DOHH2 (cell line): ENCODE results near the gene NCLN.

Experiments
- H3F3A ChIP-seq: fragments of 200-600 bp; sonication (generic), shearing (Covaris generic); 2 replicates; pipeline ENCODE4 v1.6.0; 2016; ENCODE audit warnings: antibody characterized with exemption, mild to moderate bottlenecking; ENCODE audit not compliant: control insufficient read depth, insufficient read depth
- H3K27ac ChIP-seq: fragments of 200-600 bp; sonication (generic); 2 replicates; pipeline ENCODE4 v1.5.1; 2014; ENCODE audit warnings: low read depth, mild to moderate bottlenecking, low read length, moderate library complexity
- H3K27me3 ChIP-seq: fragments of 200-600 bp; sonication (generic); 2 replicates; pipeline ENCODE4 v1.6.1; 2014; ENCODE audit warnings: mild to moderate bottlenecking, low read length, mixed read lengths; ENCODE audit not compliant: control insufficient read depth
- H3K36me3 ChIP-seq: fragments of 200-600 bp; sonication (generic); 2 replicates; pipeline ENCODE4 v1.6.1; 2014; ENCODE audit warnings: mild to moderate bottlenecking, low read length, moderate library complexity, mixed read lengths; ENCODE audit not compliant: control insufficient read depth
- H3K4me1 ChIP-seq: fragments of 200-600 bp; sonication (generic); 2 replicates; pipeline ENCODE4 v1.6.1; 2014; ENCODE audit warnings: mild to moderate bottlenecking, low read length, mixed read lengths; ENCODE audit not compliant: control insufficient read depth
- H3K4me2 ChIP-seq: fragments of 200-600 bp; sonication (generic); 2 replicates; pipeline ENCODE4 v1.6.0; 2014; ENCODE audit warnings: mild to moderate bottlenecking, low read length, moderate library complexity
- H3K4me3 ChIP-seq: fragments of 200-600 bp; sonication (generic); 2 replicates; pipeline ENCODE4 v1.5.1; 2014; ENCODE audit warnings: mild to moderate bottlenecking, low read length, mixed read lengths
- H3K79me2 ChIP-seq: fragments of 200-600 bp; sonication (generic); 2 replicates; pipeline ENCODE4 v1.6.1; 2014; ENCODE audit warnings: mild to moderate bottlenecking, low read length, mixed read lengths; ENCODE audit not compliant: control insufficient read depth
- H3K9me2 ChIP-seq: fragments of 200-600 bp; sonication (generic); replicated peaks from 2 replicates; pipeline ENCODE4 v1.6.1; 2014; ENCODE audit warnings: mild to moderate bottlenecking, low read length, mixed read lengths; ENCODE audit not compliant: control insufficient read depth
- H3K9me3 ChIP-seq: fragments of 200-600 bp; sonication (generic); 2 replicates; pipeline ENCODE4 v1.6.1; 2014; ENCODE audit warnings: antibody characterized with exemption, low read length, mixed read lengths; ENCODE audit not compliant: control insufficient read depth, insufficient read depth
- H4K20me1 ChIP-seq: fragments of 200-600 bp; sonication (generic); 2 replicates; pipeline ENCODE4 v1.6.0; 2014; ENCODE audit warnings: low read depth, mild to moderate bottlenecking, antibody characterized with exemption, low read length, moderate library complexity; ENCODE audit not compliant: control insufficient read depth, insufficient read depth
- EZH2phosphoT487 ChIP-seq: fragments of 200-600 bp; sonication (generic); IDR thresholded peaks from 2 replicates; pipeline ENCODE4 v1.6.1; 2017; ENCODE audit warnings: borderline replicate concordance, mild to moderate bottlenecking, antibody characterized with exemption, low read length, moderate library complexity, mixed read lengths
- TF ChIP-seq, protein P1 (sequence below): fragments of 200-600 bp; sonication (generic); IDR thresholded peaks from one replicate; pipeline ENCODE4 v1.5.1; 2014; ENCODE audit warnings: antibody characterized with exemption, mild to moderate bottlenecking, low read depth, low read length; ENCODE audit not compliant: poor library complexity, severe bottlenecking

NCLN gene

DNA sequence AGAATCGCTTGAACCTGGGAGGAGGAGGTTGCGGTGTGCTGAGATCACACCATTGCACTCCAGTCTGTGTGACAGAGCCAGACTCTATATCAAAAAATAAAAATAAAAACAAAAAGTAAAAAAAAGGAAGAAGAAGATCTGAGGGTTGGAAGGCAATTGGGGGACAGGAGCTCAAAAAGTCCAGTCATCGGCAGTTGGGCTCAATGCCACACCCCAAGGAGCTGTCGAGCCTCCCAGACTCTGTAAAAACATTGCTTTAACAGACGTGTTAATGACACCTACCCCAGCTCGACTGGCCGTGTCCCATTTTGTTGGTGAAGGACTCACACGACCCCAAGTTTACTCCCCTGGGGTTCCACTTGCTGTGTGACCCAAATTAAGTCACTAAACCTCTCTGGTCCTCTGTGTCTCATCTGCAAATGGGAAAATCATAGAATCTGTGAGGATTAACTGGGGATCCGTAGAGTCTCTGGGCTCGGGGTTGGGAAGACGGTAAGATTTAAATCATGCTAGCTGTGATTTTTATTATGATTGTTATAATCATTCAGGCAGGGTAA, 42.9 kb upstream of the NCLN start:
- H3F3A ChIP-seq: no peaks in the 10 kb centered on the region
- no peaks in the 10 kb centered on the region for H3K9me3 ChIP-seq
- TF ChIP-seq, protein P1, sequence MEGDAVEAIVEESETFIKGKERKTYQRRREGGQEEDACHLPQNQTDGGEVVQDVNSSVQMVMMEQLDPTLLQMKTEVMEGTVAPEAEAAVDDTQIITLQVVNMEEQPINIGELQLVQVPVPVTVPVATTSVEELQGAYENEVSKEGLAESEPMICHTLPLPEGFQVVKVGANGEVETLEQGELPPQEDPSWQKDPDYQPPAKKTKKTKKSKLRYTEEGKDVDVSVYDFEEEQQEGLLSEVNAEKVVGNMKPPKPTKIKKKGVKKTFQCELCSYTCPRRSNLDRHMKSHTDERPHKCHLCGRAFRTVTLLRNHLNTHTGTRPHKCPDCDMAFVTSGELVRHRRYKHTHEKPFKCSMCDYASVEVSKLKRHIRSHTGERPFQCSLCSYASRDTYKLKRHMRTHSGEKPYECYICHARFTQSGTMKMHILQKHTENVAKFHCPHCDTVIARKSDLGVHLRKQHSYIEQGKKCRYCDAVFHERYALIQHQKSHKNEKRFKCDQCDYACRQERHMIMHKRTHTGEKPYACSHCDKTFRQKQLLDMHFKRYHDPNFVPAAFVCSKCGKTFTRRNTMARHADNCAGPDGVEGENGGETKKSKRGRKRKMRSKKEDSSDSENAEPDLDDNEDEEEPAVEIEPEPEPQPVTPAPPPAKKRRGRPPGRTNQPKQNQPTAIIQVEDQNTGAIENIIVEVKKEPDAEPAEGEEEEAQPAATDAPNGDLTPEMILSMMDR: no peak
- TF ChIP-seq EZH2phosphoT487: no peak
- no peaks in the 10 kb centered on the region for H4K20me1 ChIP-seq
- H3K4me2 ChIP-seq: no peak overlapping the region
- H3K27ac ChIP-seq: no peak overlapping the region
- no peak overlapping the region for H3K4me3 ChIP-seq
- peaks cover 16% of the 10 kb centered on the region for H3K27me3 ChIP-seq
- H3K9me2 ChIP-seq: no peaks in the 10 kb centered on the region
- H3K79me2 ChIP-seq: no peaks in the 10 kb centered on the region
- H3K4me1 ChIP-seq: peaks cover 7% of the 10 kb centered on the region
- no peaks in the 10 kb centered on the region for H3K36me3 ChIP-seq

DNA sequence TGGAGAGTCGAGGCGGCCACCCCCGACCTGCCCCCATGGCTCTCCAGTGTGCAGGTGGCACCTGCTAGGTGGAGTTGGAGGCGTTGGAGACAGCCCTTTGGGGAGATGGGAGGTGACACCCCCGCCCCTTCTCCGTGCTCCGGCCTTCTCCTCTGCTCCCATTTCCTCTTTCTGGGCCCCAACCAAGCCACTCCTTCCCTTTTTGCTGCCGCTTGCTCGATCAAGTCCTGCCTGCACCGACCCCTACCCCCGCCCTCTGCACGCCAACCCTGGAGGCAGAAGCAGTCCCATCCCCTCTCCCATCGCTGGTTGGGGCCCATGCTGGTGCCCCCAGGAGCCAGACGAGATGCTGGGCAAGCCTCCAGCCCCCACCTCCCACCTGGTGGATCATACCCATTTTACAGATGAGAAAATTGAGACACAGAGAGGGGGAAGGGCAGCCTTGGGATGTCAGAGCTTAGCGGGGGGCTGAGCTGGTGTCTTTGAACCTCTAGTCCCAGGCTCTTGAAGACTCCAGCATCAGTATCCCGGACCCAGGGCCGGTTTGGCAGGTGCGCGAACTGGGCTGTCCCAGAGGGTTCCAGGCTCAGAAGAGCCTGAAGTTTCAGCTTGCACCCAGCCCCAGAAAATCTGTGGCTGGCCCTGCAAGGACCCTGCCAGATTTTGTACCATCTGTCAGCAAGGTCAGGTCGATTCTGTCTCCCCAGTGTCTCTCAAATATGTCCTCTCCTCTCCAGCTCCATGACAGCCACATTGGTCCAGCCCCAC, 39.6 kb upstream of the NCLN start:
- no peaks in the 10 kb centered on the region for H3F3A ChIP-seq
- no peaks in the 10 kb centered on the region for H4K20me1 ChIP-seq
- H3K27me3 ChIP-seq: peaks cover 11% of the 10 kb centered on the region
- no peak overlapping the region; the same call in 1 of the 2 replicates for H3K4me2 ChIP-seq
- TF ChIP-seq, protein P1: no peak
- no peak for TF ChIP-seq EZH2phosphoT487
- H3K4me3 ChIP-seq: no peak overlapping the region
- H3K27ac ChIP-seq: no peak overlapping the region
- no peaks in the 10 kb centered on the region for H3K36me3 ChIP-seq
- no peaks in the 10 kb centered on the region for H3K79me2 ChIP-seq
- no peaks in the 10 kb centered on the region for H3K9me2 ChIP-seq
- no peaks in the 10 kb centered on the region for H3K9me3 ChIP-seq
- H3K4me1 ChIP-seq: peaks cover 7% of the 10 kb centered on the region

GRCh38 chr19:3146677-3147100, 39.0 kb upstream of the NCLN start:
- H3K27me3 ChIP-seq: peaks cover 9% of the 10 kb centered on the region
- no peak overlapping the region for H3K4me2 ChIP-seq
- no peak for TF ChIP-seq EZH2phosphoT487
- TF ChIP-seq, protein P1: peak; percentile 99
- H3K9me3 ChIP-seq: no peaks in the 10 kb centered on the region
- no peak overlapping the region for H3K4me3 ChIP-seq
- H4K20me1 ChIP-seq: no peaks in the 10 kb centered on the region
- H3K27ac ChIP-seq: no peak overlapping the region
- no peaks in the 10 kb centered on the region for H3K9me2 ChIP-seq
- H3F3A ChIP-seq: no peaks in the 10 kb centered on the region
- no peaks in the 10 kb centered on the region for H3K36me3 ChIP-seq
- H3K79me2 ChIP-seq: no peaks in the 10 kb centered on the region
- H3K4me1 ChIP-seq: peaks cover 7% of the 10 kb centered on the region
